IPS-15b (cell line): ENCODE measurements around the gene RUNX1.

Experiments
- H3K27me3 ChIP-seq: one replicate; pipeline ENCODE4 v1.6.1; 2013; ENCODE audit warnings: low read length; ENCODE audit not compliant: control insufficient read depth, insufficient read depth
- H3K36me3 ChIP-seq: one replicate; pipeline ENCODE4 v1.6.1; 2013; ENCODE audit warnings: low read length; ENCODE audit not compliant: control insufficient read depth, insufficient read depth
- H3K4me1 ChIP-seq: one replicate; pipeline ENCODE4 v1.6.1; 2013; ENCODE audit warnings: mild to moderate bottlenecking, low read length; ENCODE audit not compliant: control insufficient read depth, insufficient read depth
- H3K4me3 ChIP-seq: one replicate; pipeline ENCODE4 v1.5.1; 2013; ENCODE audit warnings: low read depth, low read length
- H3K9ac ChIP-seq: one replicate; pipeline ENCODE4 v1.6.1; 2013; ENCODE audit warnings: low read depth, mild to moderate bottlenecking, low read length
- H3K9me3 ChIP-seq: one replicate; pipeline ENCODE4 v1.6.1; 2013; ENCODE audit warnings: mild to moderate bottlenecking, low read length; ENCODE audit not compliant: control insufficient read depth, insufficient read depth

The RUNX1 gene

GRCh38 chr21:34882719-34883131 lies 166.4 kb downstream of the RUNX1 start:
- Histone ChIP-seq H3K9me3 (no peaks in the 10 kb centered on the region), H3K4me1 (peaks cover 13% of the 10 kb centered on the region), H3K36me3 (no peaks in the 10 kb centered on the region), H3K27me3 (peaks cover 68% of the 10 kb centered on the region), H3K4me3 (no peak overlapping the region), H3K9ac (no peak overlapping the region)

DNA sequence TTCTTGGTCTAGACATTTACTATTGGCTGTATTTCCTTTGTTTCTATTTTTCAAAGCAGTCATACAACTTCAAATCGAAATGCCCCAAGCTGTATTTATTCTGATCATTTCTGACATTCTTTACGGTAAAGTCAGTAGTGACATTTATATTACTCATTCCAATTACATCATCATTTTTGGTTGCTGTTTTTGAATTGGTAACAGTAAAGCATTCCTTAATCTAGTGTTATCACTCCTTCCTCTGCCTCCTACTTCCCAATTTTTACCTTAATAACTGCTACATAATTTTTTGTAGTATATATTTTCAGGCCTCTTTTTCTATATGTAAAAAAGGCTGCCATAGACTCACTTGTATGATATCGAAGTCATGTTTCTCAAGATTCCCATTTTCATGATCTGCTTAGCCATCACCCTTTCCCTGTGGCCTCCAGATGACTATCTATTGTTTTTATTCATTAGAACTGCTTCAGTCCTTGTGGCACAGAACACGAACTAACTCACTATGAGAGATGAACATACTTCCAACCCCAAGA lies 167.2 kb downstream of the RUNX1 start:
- Histone ChIP-seq H3K9ac (no peak overlapping the region), H3K4me3 (no peak overlapping the region), H3K36me3 (no peaks in the 10 kb centered on the region), H3K4me1 (peaks cover 8% of the 10 kb centered on the region), H3K27me3 (peaks cover 64% of the 10 kb centered on the region), H3K9me3 (no peaks in the 10 kb centered on the region)

DNA sequence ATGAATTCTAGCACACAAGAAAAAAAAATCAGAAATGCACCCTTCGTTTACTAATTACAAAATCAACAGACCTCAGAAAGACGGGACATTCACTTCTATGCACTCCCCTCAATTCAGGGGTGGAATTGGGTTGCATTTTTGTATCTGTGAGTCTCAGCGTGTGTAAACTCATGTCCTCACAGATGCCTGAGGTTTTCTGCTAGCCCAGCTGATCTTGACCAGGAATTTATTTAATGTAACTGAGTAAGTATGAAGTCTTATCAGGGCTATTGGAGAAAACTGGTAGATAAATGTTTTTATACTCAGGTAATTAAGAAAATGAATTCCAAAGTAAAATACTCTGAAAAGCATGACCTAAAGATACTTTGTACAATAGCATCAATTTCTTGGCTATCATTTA lies 167.7 kb downstream of the RUNX1 start:
- H3K9ac ChIP-seq: no peak overlapping the region
- H3K36me3 ChIP-seq: no peaks in the 10 kb centered on the region
- H3K9me3 ChIP-seq: no peaks in the 10 kb centered on the region
- H3K27me3 ChIP-seq: peaks cover 61% of the 10 kb centered on the region
- H3K4me3 ChIP-seq: no peak overlapping the region
- H3K4me1 ChIP-seq: peaks cover 8% of the 10 kb centered on the region

DNA sequence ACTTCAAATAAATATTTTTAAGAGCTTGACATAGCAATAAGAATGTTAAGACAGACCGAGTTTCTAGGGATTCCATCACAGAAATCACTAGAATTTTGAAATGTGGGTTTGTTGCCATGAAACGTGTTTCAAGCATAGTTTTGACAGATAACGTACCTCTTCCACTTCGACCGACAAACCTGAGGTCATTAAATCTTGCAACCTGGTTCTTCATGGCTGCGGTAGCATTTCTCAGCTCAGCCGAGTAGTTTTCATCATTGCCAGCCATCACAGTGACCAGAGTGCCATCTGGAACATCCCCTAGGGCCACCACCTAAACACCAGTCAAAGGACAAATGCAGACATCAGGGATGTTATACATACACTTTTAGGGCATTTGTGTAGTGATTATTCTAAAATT lies 168.7 kb downstream of the RUNX1 start:
- no peak overlapping the region for H3K4me3 ChIP-seq
- H3K4me1 ChIP-seq: peaks cover 4% of the 10 kb centered on the region
- H3K9ac ChIP-seq: no peak overlapping the region
- no peaks in the 10 kb centered on the region for H3K36me3 ChIP-seq
- H3K9me3 ChIP-seq: no peaks in the 10 kb centered on the region
- peaks cover 52% of the 10 kb centered on the region for H3K27me3 ChIP-seq

DNA sequence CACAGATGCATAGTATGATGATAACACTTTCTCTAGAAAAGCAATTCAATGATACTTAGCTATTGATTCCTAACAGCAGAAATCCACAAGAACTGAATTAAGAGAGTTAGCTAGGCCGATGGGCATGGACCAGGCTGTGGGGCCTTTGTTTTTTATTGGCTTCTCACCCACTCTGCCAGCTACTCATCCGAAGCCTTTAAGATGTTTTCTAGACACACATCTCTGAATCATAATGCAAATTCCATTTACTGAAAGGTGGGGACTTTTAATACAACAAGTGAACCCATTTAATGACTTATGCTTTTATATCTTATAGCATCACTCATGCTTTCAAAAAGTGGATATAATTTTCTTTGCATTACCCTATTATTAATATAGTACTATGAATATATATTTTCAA lies 170.2 kb downstream of the RUNX1 start:
- no peaks in the 10 kb centered on the region for H3K4me1 ChIP-seq
- H3K36me3 ChIP-seq: no peaks in the 10 kb centered on the region
- H3K27me3 ChIP-seq: peaks cover 37% of the 10 kb centered on the region
- no peak overlapping the region for H3K9ac ChIP-seq
- H3K9me3 ChIP-seq: no peaks in the 10 kb centered on the region
- no peak overlapping the region for H3K4me3 ChIP-seq

DNA sequence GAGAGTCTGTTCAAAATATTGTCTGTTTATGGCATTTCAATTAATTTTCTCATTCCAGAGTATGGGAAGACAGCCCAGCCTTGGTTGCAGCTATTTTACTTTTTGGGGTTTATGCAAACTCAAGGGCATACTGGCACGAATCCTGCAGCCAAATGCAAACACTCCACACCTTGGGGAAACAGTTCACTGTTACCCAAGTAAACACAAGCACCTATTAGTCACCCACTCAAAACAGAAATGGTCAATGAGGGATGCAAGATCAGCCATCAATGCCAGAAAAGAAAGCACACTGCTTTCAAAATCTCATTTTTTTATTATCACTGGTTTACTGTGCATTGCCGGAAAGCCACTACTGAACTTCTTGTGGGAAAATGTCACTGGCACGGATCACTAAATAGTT lies 170.6 kb downstream of the RUNX1 start:
- Histone ChIP-seq H3K4me1 (no peaks in the 10 kb centered on the region), H3K4me3 (no peak overlapping the region), H3K9me3 (no peaks in the 10 kb centered on the region), H3K27me3 (peaks cover 33% of the 10 kb centered on the region), H3K36me3 (no peaks in the 10 kb centered on the region), H3K9ac (no peak overlapping the region)

GRCh38 chr21:34877485-34878128 lies 171.5 kb downstream of the RUNX1 start:
- H3K4me1 ChIP-seq: no peaks in the 10 kb centered on the region
- H3K9me3 ChIP-seq: no peaks in the 10 kb centered on the region
- H3K27me3 ChIP-seq: peaks cover 27% of the 10 kb centered on the region
- no peaks in the 10 kb centered on the region for H3K36me3 ChIP-seq
- H3K9ac ChIP-seq: no peak overlapping the region
- no peak overlapping the region for H3K4me3 ChIP-seq

DNA sequence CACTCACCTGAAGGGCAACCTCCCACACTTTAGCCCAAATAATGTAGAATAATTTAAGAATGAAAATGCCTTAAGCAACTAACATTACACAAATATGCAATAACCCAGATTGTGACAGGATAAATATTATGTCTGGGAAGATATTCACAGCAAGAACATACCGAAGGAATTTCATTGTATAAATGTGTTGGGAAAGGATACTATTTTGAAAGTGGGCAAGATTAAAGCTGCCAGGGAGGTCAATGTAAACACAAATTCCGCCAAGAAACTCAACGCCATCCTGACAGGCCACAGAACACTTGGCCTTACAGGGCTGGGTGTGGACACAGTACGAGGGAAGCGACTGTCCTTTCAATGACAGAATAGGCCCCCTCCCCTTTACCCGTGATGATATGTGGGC lies 173.3 kb downstream of the RUNX1 start:
- H3K4me1 ChIP-seq: no peaks in the 10 kb centered on the region
- no peaks in the 10 kb centered on the region for H3K36me3 ChIP-seq
- H3K9ac ChIP-seq: no peak overlapping the region

GRCh38 chr21:34874684-34875513 lies 174.2 kb downstream of the RUNX1 start:
- Histone ChIP-seq H3K36me3 (no peaks in the 10 kb centered on the region), H3K9ac (no peak overlapping the region), H3K9me3 (no peaks in the 10 kb centered on the region), H3K27me3 (peaks cover 23% of the 10 kb centered on the region), H3K4me1 (no peaks in the 10 kb centered on the region), H3K4me3 (no peak overlapping the region)

More for the DNA sequence above, 173.3 kb downstream of the RUNX1 start:
- no peak overlapping the region for H3K4me3 ChIP-seq
- H3K9me3 ChIP-seq: no peaks in the 10 kb centered on the region
- peaks cover 16% of the 10 kb centered on the region for H3K27me3 ChIP-seq

GRCh38 chr21:34871026-34871908 lies 177.8 kb downstream of the RUNX1 start:
- Histone ChIP-seq H3K9ac (no peak overlapping the region), H3K4me3 (no peak overlapping the region), H3K27me3 (peaks cover 43% of the 10 kb centered on the region), H3K36me3 (no peaks in the 10 kb centered on the region), H3K4me1 (peaks cover 14% of the 10 kb centered on the region), H3K9me3 (no peaks in the 10 kb centered on the region)

GRCh38 chr21:34870246-34870645 lies 178.9 kb downstream of the RUNX1 start:
- Histone ChIP-seq H3K4me1 (peaks cover 19% of the 10 kb centered on the region), H3K27me3 (peaks cover 47% of the 10 kb centered on the region), H3K36me3 (no peaks in the 10 kb centered on the region), H3K4me3 (no peak overlapping the region), H3K9me3 (no peaks in the 10 kb centered on the region), H3K9ac (no peak overlapping the region)
